DND-41 (cell line): ENCODE measurements around the gene LCAT.
A peak's percentile ranks its signal among the peaks of the same experiment; 100 is the strongest.
"Not testable (repeated sequence)": the region's sequence is repeated elsewhere in the genome, so short reads cannot be mapped to it uniquely, and the experiment has no call there.

ENCODE experiments used
- ATAC-seq: fragments of 200-7000 bp; cut with Tn5 transposase; 3 replicates; pipeline ENCODE4 v1.9.1; 2021; ENCODE audit warnings: low read depth; ENCODE audit not compliant: insufficient read depth
- DNase-seq: peaks from one replicate; pipeline ENCODE4 v3.0.0-alpha.2; 2020
- H2AFZ ChIP-seq: 2 replicates; pipeline ENCODE4 v1.6.0; 2012; ENCODE audit warnings: low read depth, low read length
- H3K27ac ChIP-seq: 2 replicates; pipeline ENCODE4 v1.5.1; 2012; ENCODE audit warnings: low read length, inconsistent platforms
- H3K27me3 ChIP-seq: fragments of 200-600 bp; sonication (generic); 2 replicates; pipeline ENCODE4 v1.6.0; 2012; ENCODE audit warnings: low read length, mild to moderate bottlenecking, inconsistent platforms; ENCODE audit not compliant: insufficient read depth, poor library complexity
- H3K36me3 ChIP-seq: 2 replicates; pipeline ENCODE4 v1.5.1; 2012; ENCODE audit warnings: low read length, inconsistent platforms; ENCODE audit not compliant: insufficient read depth
- H3K4me1 ChIP-seq: 2 replicates; pipeline ENCODE4 v1.5.1; 2012; ENCODE audit warnings: mild to moderate bottlenecking, low read length; ENCODE audit not compliant: insufficient read depth
- H3K4me2 ChIP-seq: 2 replicates; pipeline ENCODE4 v1.6.0; 2012; ENCODE audit warnings: mild to moderate bottlenecking, moderate library complexity, low read length, inconsistent platforms; ENCODE audit not compliant: insufficient read depth
- H3K4me3 ChIP-seq, 2 experiments: fragments of 200-600 bp in 1 of 2; shearing (Covaris generic) in 1 of 2; 2 replicates each; pipeline ENCODE4 v1.5.1; 2012 to 2016; ENCODE audit warnings: inconsistent platforms in 2 of 2, low read length in 2 of 2, mild to moderate bottlenecking in 2 of 2, low read depth in 1 of 2, moderate library complexity in 1 of 2
- H3K79me2 ChIP-seq: 2 replicates; pipeline ENCODE4 v1.6.0; 2012; ENCODE audit warnings: low read length, inconsistent platforms; ENCODE audit not compliant: insufficient read depth
- H3K9ac ChIP-seq: 2 replicates; pipeline ENCODE4 v1.6.0; 2012; ENCODE audit warnings: low read depth, mild to moderate bottlenecking, inconsistent platforms, low read length, moderate library complexity
- H3K9me3 ChIP-seq: 2 replicates; pipeline ENCODE4 v1.5.1; 2012; ENCODE audit warnings: low read length, moderate library complexity, mild to moderate bottlenecking, inconsistent platforms; ENCODE audit not compliant: insufficient read depth, severe bottlenecking
- H4K20me1 ChIP-seq: 2 replicates; pipeline ENCODE4 v1.6.0; 2012; ENCODE audit warnings: low read length; ENCODE audit not compliant: insufficient read depth
- CTCF ChIP-seq: IDR thresholded peaks from 2 replicates; pipeline ENCODE4 v1.5.1; 2012; ENCODE audit warnings: borderline replicate concordance, low read length, moderate library complexity, mild to moderate bottlenecking; ENCODE audit not compliant: poor library complexity, severe bottlenecking; ENCODE audit errors: extremely low read depth
- EZH2 ChIP-seq: IDR thresholded peaks from 3 replicates; pipeline ENCODE4 v1.6.1; 2012; ENCODE audit warnings: borderline replicate concordance, low read depth, mild to moderate bottlenecking, moderate library complexity, low read length, inconsistent platforms; ENCODE audit not compliant: severe bottlenecking

Gene LCAT

GRCh38 chr16:67915831-67916723 lies 27.8 kb downstream of the LCAT start:
- Histone ChIP-seq H2AFZ (no peak overlapping the region), H3K79me2 (peaks cover 33% of the 10 kb centered on the region), H3K9ac (no peak overlapping the region), H3K9me3 (no peaks in the 10 kb centered on the region), H3K4me3 (no peak overlapping the region), H3K27ac (no peak overlapping the region), H3K4me2 (no peak overlapping the region), H3K36me3 (peaks cover 56% of the 10 kb centered on the region), H3K4me1 (no peaks in the 10 kb centered on the region), H3K27me3 (no peaks in the 10 kb centered on the region), H4K20me1 (peaks cover 35% of the 10 kb centered on the region)
- ATAC-seq, result no peak
- no peak for DNase-seq
- no peak for TF ChIP-seq EZH2
- no peak for TF ChIP-seq CTCF

- Histone ChIP-seq H3K36me3 (peaks cover 56% of the 10 kb centered on the region), H4K20me1 (peaks cover 35% of the 10 kb centered on the region), H3K79me2 (peaks cover 33% of the 10 kb centered on the region)
- H3K27ac ChIP-seq, DNase-seq, H2AFZ ChIP-seq, H3K9me3 ChIP-seq, H3K9ac ChIP-seq, H3K4me2 ChIP-seq, ATAC-seq, H3K27me3 ChIP-seq, H3K4me3 ChIP-seq, H3K4me1 ChIP-seq: not testable (repeated sequence)
Observed at GRCh38 chr16:67915496-67915769, 28.5 kb downstream of the LCAT start.

GRCh38 chr16:67914758-67915495 lies 29.0 kb downstream of the LCAT start:
- H3K9me3 ChIP-seq, result no peaks in the 10 kb centered on the region
- H3K4me1 ChIP-seq, result peaks cover 6% of the 10 kb centered on the region
- peaks cover 33% of the 10 kb centered on the region for H3K79me2 ChIP-seq
- DNase-seq (no peak), ATAC-seq (no peak)
- TF ChIP-seq EZH2, result no peak
- peaks cover 55% of the 10 kb centered on the region for H3K36me3 ChIP-seq
- H3K9ac ChIP-seq, result no peak overlapping the region
- no peak overlapping the region for H3K4me3 ChIP-seq
- H3K4me2 ChIP-seq, result no peak overlapping the region
- H2AFZ ChIP-seq, result no peak overlapping the region
- peaks cover 35% of the 10 kb centered on the region for H4K20me1 ChIP-seq
- no peaks in the 10 kb centered on the region for H3K27me3 ChIP-seq
- H3K27ac ChIP-seq, result no peak overlapping the region

GRCh38 chr16:67910158-67910557 lies 33.8 kb downstream of the LCAT start:
- Histone ChIP-seq H3K4me1 (peaks cover 18% of the 10 kb centered on the region), H3K4me2 (no peak overlapping the region), H3K27me3 (no peaks in the 10 kb centered on the region), H3K27ac (no peak overlapping the region), H3K4me3 (no peak overlapping the region), H3K9ac (no peak overlapping the region), H3K9me3 (no peaks in the 10 kb centered on the region), H3K79me2 (peaks cover 3% of the 10 kb centered on the region; the same call in 1 of the 2 replicates), H3K36me3 (peaks cover 33% of the 10 kb centered on the region), H2AFZ (no peak overlapping the region), H4K20me1 (peaks cover 17% of the 10 kb centered on the region)
- TF ChIP-seq EZH2 (no peak), CTCF (no peak)
- ATAC-seq (peak; percentile 100), DNase-seq (peak; percentile 84)
